ENCODE data around the gene LAIR1.
"Not testable (repeated sequence)": the region's sequence is repeated elsewhere in the genome, so short reads cannot be mapped to it uniquely, and the experiment has no call there.

Gene LAIR1, protein sequence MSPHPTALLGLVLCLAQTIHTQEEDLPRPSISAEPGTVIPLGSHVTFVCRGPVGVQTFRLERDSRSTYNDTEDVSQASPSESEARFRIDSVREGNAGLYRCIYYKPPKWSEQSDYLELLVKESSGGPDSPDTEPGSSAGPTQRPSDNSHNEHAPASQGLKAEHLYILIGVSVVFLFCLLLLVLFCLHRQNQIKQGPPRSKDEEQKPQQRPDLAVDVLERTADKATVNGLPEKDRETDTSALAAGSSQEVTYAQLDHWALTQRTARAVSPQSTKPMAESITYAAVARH

DNA sequence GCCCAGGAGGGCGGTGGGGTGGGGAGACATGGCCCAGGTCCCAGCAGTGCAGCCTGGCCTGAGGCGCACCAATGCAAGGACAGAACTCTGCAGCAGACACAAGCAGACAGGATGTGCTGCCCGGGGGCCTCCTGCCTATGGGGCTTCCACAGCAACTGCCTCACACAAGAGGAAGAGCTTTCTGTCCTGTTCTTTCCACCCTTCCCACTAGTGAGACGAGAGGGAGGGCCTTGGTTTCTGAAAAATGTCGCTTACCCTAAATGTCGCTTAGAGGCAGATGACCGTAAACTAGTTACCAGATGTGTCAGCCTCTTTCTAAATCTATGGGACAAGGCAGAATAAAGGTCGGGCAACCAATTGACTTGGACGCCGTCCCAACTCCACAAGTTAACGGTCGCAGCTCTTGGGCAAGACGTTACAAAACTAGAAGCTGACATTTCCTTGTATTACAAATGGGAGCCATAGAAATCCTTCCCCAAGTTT is at the start of gene LAIR1:
LAIR1 (minus strand) TSS at position 157 of the 483 bp plus-strand sequence; CDS start at position 30, 127 bp downstream.
- DNase-seq: peak; percentile 98

DNA sequence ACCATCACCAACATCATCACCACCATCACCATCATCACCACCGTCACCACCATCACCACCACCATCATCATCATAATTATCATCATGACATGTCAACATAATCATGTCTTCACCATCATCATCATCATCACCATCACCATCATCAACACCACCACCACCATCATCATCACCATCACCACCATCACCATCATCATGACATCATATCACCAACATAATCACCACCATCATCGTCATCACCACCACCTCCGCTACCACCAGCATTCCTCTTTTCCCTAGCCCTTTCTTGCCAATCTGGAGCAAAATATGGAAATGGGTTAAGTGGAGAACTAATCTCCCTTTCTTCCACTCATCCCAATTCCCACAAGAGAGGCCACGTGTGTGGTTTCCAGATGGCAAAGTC is 49.4 kb upstream of the LAIR1 start:
- no peak for DNase-seq

DNA sequence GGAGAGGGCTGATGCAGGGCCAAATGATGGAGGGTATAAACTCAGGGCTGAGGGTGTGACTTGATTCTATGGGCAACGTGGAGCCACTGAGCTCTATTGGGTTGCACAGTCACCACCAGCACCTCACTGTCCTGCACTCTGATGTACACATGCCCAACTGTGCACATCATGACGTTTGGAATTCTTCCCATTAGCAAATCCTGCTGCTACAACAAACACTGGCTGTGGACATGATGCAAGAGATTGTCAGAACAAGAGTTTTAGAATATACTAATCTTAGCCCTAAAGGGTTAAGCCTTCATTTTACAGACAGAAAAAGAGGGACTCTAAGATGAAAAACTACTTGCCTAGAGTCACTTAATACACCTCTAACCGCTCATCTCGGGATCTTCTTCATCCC is 48.1 kb upstream of the LAIR1 start:
- DNase-seq: no peak

DNA sequence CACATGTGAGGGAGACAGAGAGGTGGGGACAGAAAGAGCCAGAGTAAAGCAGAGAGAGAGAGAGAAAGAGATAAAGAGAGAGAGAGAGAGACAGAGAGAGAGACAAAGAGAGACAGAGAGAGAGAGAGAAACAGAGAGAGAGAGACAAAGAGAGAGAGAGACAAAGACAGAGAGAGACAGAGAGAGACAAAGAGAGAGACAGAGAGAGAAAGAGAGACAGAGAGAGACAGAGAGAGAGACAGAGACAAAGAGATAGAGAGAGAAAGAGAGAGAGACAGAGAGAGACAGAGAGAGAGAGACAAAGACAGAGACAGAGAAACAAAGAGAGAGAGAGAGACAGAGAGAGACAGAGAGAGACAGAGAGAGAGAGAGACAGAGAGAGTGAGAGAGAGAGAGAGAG is 46.3 kb upstream of the LAIR1 start:
- no peak for DNase-seq

DNA sequence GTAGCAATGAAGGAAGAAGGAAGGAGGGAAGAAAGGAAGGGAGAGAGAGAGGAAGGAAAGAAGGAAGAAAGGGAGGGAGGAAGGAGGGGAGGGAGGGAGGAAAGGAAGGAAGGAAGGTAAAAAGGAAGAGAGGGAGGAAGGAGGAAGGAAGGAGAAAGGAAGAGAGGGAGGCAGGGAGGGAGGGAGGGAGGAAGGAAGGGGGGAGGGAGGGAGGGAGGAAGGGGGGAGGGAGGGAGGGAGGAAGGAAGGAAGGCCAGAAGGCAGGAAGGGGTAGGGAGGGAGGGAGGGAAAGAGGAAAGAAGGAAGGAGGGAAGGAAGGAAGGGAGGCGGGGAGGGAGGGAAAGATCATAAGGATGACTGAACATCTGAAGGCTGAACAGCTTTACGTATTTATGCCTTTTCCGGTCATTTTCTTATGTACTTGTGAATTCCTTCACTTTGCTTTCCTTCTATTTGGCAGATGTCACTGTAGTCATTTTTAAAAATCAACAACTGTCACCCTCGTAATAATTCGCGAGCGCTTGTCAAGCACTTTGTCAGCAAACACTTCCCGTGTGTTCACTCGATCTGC is 43.8 kb upstream of the LAIR1 start:
- no peak for DNase-seq

DNA sequence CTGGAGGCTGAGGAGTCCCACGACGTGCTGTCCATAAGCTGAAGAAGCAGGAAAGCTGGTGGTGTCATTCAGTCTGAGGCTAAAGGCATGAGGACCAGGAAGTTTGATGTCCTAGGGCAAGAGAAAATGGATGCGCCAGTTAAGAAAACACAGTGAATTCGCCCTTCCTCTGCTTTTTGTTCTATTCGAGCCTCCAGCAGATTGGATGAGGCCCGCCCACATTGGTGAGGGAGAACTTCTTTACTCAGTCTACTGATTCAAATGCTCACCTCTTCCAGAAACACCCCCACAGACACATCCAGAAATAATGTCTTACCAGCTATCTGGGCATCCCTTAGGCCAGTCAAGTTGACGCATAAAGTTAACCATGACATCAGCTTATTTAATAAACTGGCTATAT is 43.0 kb upstream of the LAIR1 start:
- DNase-seq: no peak

DNA sequence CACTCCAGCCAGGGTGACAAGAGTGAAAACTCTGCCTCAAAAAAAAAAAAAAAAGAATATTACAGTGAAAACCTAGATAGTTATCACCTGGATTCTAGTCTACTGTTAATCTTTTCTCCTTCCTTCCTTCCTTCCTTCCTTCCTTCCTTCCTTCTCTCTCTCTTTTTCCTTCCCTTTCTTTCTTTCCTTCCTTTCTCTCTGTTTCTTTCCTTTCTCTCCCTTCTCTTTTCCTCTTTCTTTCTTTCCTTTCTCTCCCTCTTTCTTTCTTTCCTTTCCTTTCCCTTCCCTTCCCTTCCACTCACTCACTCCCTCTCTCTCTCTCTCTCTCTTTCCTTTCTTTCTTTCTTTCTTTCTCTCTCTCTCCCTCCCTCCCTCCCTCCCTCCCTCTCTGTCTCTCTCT is 40.9 kb upstream of the LAIR1 start:
- DNase-seq: no peak

DNA sequence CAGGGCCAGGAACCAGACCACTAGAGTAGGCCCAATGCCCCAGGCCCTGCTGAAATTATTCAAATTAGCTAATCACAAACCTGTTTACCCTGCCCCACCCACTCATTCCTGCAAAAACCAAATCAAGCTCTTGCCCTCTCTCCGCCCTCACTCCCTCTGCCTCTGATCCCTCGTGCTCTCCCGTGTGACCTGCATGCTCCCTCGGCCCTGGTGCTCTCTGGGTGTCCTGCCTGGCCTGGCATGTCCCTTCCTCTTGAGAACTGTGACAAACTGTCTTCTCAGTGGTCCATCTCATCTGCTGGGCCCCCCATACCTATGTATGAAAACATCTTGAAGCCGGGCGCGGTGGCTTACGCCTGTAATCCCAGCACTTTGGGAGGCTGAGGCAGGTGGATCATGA is 38.3 kb upstream of the LAIR1 start:
- no peak for DNase-seq

DNA sequence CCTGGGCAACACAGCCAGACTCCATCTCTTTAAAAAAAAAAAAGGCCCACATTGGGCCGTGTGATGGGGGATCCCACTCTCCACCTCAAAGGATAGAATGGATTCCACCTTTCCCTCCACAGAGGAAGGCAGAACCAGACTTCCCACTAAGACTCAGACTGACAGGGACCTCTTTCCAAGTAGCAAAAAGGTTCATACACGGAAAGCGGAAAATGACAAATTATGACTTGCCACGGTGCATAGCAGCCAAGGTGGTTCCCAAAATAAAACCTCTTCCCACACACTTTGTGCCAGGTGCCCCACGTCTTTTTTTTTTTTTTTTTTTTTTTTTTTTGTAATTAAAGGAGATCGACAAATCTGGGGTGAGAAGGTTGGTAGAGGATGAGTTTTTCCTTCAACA is 36.2 kb upstream of the LAIR1 start:
- DNase-seq: no peak

DNA sequence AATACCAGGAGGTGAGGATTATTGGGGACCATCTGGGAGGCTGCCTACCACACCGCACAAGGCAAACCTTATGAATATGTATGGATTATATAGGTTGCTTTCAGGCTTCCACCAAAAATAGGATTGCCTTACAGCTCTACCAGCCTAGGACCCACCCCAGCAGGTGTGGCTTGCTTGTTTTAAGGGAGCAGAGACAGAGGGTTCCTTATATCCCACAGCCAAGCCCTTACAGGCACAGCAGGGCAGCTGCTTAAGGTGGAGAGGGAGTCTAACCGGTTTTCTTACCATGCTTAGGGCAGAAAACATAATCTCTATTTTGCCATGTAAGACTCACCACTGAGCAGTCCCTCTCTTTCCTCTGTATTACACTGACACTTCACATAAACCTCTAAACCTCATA is 34.5 kb upstream of the LAIR1 start:
- DNase-seq: no peak

DNA sequence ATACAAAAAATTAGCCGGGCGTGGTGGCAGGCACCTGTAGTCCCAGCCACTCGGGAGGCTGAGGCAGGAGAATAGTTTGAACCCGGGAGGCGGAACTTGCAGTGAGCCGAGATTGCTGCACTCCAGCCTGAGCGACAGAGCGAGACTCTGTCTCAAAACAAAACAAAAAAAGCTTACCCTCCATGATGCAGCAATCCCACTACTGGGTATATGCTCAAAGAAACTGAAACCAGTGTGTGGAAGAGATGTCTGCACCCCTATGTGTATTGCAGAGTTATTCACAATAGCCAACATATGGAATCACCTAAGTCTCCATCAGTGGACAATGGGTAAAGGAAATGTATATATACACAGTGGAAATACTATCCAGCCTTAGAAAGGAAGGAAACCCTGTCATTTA is 31.0 kb upstream of the LAIR1 start:
- DNase-seq: no peak

DNA sequence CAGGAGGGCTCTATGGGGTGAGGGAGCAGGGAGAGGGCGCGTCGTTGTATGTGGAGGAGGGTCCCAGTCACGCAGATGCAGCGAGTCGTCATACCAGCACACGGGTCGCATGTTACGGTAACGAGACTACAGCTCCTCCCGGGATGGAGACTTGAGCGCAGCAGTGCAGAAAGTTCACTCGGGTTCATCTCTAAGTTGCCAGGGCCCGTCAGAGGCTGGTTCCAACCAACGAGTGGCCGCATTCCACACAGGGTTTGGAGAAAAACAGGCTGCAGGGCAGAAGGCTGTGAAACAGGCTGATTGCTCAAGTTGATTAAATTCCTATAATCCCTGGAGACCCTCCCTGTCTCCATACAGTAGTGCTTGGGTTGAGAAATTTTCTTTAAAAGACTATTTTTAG is 28.6 kb upstream of the LAIR1 start:
- no peak for DNase-seq

DNA sequence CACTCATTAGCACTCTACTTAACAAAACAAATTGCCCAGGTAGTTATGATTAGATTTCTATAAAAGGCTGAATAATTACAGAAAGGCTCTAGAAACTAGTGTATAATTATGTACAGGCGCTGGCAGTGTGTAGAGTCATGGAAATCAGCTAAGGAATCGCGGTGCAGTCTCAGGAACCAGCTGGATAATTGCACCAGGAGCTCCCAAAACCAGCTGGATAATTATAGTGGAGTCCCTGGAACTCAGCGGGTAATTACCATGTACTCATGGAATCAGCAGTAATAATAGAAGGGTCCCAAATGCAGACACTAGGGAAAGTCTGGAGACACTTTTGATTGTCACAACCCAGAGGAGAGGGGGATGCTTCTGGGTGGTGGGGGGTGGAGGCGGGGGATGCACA is 27.4 kb upstream of the LAIR1 start:
- DNase-seq: no peak

DNA sequence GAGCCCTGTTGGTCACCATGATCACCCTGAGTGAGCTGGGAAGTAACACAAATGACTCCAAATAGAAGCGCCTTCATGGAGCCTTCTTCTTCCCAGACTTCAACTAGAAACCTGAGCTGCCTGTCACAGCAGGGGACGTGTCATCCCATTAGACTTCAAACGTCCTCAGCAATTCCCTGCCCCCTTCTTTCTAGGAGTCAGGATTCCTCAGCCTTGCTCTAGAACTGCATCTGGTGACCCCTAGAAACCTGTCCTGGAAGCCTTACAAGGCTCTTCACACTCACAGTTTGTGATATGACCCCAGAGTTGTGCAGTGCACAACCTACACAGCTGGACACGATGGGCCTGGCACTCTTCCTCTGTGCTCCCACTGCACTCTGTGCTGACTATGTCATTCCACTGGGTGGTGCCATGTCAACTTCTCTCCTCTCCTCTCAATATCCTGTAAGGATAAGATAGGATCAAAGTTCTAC is 26.9 kb upstream of the LAIR1 start:
- peak in 1 of 2 experiments; percentile 14 for DNase-seq

DNA sequence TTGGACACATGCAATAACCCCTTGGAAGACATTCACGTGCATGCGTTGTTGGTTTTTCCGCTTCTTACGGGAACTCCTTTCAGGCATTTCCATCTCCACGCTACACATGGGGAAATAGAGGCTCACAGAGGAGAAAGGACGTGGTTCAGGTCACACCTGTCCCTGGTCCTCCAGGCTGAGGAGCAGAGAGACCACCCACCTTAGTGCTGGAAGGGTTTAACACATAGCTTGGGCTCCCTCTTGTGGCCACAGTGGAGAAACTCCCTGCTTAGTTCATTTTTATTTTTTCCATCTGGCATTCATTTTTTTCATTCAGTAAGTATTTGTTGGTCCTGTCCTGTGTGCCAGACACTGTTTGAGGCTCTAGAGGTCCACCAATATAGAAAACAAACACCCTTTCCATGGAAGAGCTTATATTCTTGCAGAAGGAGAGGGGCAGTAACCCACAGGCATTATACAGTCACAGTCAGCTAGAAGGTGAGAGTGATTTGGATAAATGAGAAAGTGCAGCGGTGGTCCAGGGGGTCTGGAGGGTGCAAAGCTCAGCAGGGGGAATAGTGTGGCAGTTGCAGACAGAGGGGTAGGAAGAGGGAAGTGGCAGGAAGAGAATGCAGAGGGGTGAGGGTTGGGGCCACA is 26.3 kb upstream of the LAIR1 start:
- peak; percentile 44 to 47 for DNase-seq

DNA sequence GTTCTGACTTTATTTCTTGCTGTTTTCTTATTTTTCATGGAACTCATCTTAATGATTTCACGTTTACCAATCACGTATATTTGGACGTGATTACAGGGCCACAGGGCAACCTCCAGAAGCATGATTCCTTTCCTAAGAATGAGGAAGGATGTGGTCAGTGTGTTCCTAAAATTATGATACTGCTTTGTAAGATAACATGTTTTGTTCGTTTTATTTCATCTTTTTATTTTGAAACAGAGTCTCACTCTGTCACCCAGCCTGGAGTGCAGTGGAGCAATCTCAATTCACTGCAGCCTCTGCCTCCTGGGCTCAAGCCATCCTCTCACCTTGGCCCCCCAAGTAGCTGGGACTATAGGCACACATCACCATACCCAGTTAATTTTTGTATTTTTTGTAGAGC is 24.8 kb upstream of the LAIR1 start:
- peak; percentile 84 to 86 for DNase-seq

DNA sequence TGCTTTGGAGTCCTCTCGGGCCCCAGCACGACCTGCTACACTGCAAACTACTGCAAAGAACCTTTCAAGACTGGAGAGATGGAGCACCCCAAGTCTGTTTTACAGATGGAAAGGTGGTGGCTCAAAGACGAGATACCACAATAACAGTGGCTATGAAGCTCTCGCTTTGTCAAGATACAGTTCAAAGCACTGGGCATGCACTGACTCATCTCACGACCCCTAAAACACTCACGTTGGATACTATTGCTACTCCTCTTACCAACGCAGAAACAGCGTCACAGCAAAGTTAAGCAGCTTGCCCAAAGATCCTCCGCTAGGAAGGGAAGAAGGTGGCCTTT is 24.0 kb upstream of the LAIR1 start:
- DNase-seq: no peak

DNA sequence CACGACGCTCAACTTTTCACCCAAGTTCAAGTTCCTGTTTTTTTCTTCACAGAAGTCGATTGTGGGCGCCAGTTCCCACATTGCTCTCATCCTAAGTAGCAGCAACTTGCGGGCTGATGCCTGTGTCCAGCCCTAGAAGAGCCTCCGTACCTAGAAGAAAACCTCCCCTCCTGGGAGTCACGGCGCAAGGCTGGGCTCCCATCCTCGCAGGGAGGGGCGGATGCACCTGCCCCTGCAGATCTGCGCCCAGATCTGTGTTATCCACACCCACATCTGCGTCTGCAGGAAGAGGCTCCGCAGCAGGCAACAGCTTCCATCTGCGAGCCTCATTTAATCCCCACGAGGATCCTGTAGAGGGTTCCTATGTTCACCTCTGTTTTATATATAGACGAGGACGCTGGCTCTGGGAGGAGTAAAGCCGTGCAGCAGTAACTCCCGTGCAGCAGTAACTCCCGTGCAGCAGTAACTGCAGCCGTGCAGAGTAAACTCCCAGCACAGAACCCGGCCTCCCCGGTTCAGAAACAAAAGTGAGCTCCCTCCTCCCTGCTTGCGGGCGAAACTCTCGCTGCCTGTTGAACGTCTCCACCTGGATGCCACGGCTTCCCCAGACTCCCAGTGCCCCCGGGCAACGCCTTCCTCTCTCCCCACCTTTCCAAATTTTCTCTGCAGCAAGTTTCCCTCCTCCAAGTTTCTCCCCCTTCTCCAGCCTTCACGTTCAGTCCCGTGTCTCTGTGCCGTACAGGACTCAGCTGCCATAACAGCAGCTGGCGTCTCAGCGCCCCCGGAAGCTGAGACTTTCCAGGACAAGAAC is 23.5 kb upstream of the LAIR1 start:
- DNase-seq: peak; percentile 58 to 68

DNA sequence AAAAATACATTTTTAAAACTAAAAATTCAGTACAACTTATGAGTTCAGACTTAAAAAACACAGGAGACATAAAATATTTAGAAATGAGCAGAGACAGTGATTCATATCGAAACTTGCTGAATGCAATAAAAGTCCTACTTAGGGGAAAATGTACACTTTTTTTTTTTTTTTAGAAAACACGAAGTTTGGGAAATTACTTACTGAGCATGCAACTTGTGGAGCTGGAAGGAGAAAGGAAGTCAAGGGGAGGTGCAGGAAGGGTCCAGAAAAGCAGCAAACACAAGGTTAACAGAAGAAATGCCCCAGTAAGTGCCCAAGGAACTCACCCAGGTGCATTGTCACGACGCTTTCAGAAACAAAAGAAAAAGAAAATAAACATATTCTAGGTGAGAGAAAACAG is 18.6 kb upstream of the LAIR1 start:
- no peak for DNase-seq

DNA sequence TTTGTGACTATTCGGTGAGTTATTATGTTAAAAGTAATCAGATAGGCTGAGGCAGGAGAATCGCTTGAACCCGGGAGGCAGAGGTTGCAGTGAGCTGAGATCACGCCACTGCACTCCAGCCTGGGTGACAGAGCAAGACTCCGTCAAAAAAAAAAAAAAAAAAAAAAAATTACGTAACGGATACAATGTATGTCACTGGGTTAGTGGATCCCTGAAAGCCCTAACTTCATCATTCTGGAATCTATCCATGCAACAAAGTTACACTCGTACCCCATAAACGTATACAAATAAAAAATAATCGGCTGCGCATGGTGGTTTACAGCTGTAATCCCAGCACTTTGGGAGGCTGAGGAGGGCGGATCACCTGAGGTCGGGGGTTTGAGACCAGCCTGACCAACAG is 17.3 kb upstream of the LAIR1 start:
- not testable (repeated sequence) for DNase-seq

DNA sequence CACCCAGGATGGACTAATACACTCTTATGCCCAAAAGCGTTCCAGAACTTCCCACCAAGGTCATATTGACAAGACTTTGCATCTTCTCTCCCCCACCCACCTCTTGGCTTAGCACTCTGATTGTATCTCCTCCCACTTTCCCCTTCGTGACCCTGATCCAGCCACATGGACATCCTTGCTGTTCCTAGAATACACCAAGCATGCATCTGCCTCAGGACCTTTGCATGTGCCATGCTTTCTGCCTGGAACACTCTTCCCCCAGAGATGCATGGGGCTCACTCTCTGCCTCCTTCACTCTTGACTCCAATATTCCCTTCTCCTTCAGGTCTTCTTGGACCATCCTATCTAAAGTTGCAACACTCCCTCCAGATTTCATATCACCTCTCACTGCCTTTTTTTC is 16.2 kb upstream of the LAIR1 start:
- DNase-seq: no peak

DNA sequence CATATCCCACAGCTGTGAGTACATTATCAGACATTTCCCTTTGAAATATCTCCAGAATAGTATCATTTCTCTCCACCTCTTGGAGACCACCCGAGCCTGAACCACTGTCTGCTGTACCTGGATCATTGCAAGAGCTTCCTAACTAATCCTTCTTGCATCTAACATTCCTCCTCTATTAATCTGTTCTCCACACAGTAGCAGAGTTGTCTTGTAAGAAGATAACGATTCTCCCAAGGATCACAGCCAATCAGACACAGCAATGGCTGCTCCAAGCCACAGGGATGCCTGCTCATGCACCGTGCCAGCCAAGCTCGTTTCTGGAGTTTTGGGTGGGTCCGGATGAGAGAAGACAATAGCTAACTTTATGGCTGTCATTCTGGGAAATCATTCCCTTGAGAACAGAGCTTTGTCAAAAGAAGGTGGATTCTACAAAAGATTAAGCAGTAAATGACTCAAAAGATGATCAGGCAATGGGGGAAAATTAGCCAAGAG is 14.5 kb upstream of the LAIR1 start:
- DNase-seq: no peak

DNA sequence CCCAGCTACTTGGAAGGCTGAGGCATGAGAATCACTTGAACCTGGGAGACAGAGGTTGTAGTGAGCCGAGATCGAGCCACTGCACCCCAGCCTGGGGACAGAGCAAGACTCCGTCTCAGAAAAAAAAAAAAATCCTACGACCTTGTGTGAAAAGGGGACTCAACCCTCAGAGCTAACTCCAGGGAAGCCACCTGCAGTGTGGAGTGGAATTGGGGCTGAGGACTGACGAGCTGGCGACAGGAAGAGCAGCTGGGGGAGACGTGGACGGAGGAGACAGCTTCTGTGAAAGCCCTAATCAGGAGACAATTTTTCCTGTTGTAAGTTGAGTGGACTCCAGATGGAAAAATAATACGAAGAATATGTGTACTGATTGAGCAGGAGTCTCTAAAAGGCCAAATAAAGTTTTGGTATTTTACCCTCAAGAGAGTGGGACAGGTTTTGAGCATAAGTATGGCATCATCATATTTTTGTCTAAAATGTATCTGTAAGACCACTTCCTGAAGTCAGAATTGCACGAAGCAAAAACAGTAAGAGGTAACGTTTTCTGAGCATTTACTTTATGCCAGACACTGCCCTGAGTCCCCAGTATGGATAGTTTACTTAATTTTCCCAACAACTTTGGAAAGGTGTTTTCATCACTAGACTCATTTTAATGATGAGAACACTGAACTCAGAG is 12.0 kb upstream of the LAIR1 start:
- DNase-seq: no peak

All from AML-193 (cell line).